NB4 (cell line): Measurements from ENCODE around the gene KCNQ4.

ENCODE experiments used
- CTCF ChIP-seq: IDR thresholded peaks from one replicate; pipeline ENCODE4 v1.5.1; 2012; ENCODE audit warnings: low read depth, low read length
- MAX ChIP-seq: IDR thresholded peaks from 2 replicates; pipeline ENCODE4 v1.6.1; 2011; ENCODE audit warnings: low read depth, low read length
- MYC ChIP-seq: IDR thresholded peaks from 2 replicates; pipeline ENCODE4 v1.6.1; 2011; ENCODE audit warnings: low read depth, low read length
- POLR2A ChIP-seq: IDR thresholded peaks from 2 replicates; pipeline ENCODE4 v1.6.1; 2011; ENCODE audit warnings: mild to moderate bottlenecking; ENCODE audit not compliant: insufficient read length; ENCODE audit errors: extremely low read depth

GRCh38 chr1:40833979-40834378, 50.4 kb downstream of the KCNQ4 start:
- TF ChIP-seq CTCF (no peak), POLR2A (no peak), MAX (no peak), MYC (no peak)
